GM12878 (cell line): ENCODE measurements around the gene CFI. TPM values are rescaled to one million over a fixed set of nuclear protein-coding genes. Genes with fewer than 3 reads are reported as not detected.

ENCODE experiments used
- ATAC-seq: fragments of 200-7000 bp; cut with Tn5 transposase; 3 replicates; pipeline ENCODE4 v1.9.1; 2020; ENCODE audit warnings: mild to moderate bottlenecking, moderate library complexity
- BruUV-seq: library from RNA; stranded (reverse); fragments of 400-500 nt; replicated peaks from 2 replicates; lab custom pipeline; 2021; lab: Mats Ljungman, UMichigan
- CTCF ChIA-PET: fragments of 300-600 bp; sonication (Branson Sonifier 250); formaldehyde crosslinking; extraction: SDS; loops from one replicate; lab custom pipeline; 2021; ENCODE audit warnings: inconsistent platforms; lab: Yijun Ruan, JAX
- POLR2A ChIA-PET: fragments of 350-600 bp; formaldehyde crosslinking; extraction: SDS; loops from one replicate; lab custom pipeline; 2021; ENCODE audit warnings: inconsistent platforms; lab: Charles Lee
- RAD21 ChIA-PET: fragments of 300-600 bp; sonication (Branson Sonifier 250); formaldehyde crosslinking; loops from one replicate; lab custom pipeline; 2023; ENCODE audit warnings: antibody characterized with exemption; ENCODE audit not compliant: unreplicated experiment; lab: Charles Lee
- SMC1A ChIA-PET: fragments of 300-600 bp; sonication (Branson Sonifier 250); formaldehyde crosslinking; loops from one replicate; lab custom pipeline; 2023; ENCODE audit not compliant: unreplicated experiment, uncharacterized antibody; lab: Charles Lee
- DNase-seq: peaks from one replicate; pipeline ENCODE4 v3.0.0-alpha.2; 2011; ENCODE audit warnings: low read depth, low spot score
- FAIRE-seq: peaks from 3 replicates; lab custom pipeline; 2011; peaks lifted over from hg19 to GRCh38; lab: Jason Lieb, UNC
- H2AFZ ChIP-seq: 2 replicates; pipeline ENCODE4 v1.6.0; 2011; ENCODE audit warnings: low read depth, low read length, control low read depth; ENCODE audit not compliant: control insufficient read depth
- H3K27ac ChIP-seq: 2 replicates; pipeline ENCODE4 v1.5.1; 2011; ENCODE audit warnings: control low read depth; ENCODE audit not compliant: control insufficient read depth, insufficient read depth
- H3K27me3 ChIP-seq, 2 experiments: replicated peaks in 1 of 2; 2 replicates each; pipeline versions ENCODE4 v1.6.0 to v1.6.1; 2011; ENCODE audit warnings: low read length in 1 of 2; ENCODE audit not compliant: control insufficient read depth in 2 of 2, insufficient read depth in 2 of 2
- H3K36me3 ChIP-seq, 2 experiments: 2 replicates each; pipeline ENCODE4 v1.5.1; 2011; ENCODE audit warnings: low read length in 1 of 2; ENCODE audit not compliant: control insufficient read depth in 2 of 2, insufficient read depth in 2 of 2
- H3K4me1 ChIP-seq: 2 replicates; pipeline ENCODE4 v1.6.1; 2011; ENCODE audit warnings: mild to moderate bottlenecking, low read length, moderate library complexity, mixed read lengths; ENCODE audit not compliant: control insufficient read depth, insufficient read depth
- H3K4me2 ChIP-seq: 2 replicates; pipeline ENCODE4 v1.6.0; 2011; ENCODE audit warnings: control low read depth; ENCODE audit not compliant: control insufficient read depth, insufficient read depth
- H3K4me3 ChIP-seq: fragments of 200-600 bp; sonication (generic); 2 replicates; pipeline ENCODE4 v1.5.1; 2016
- H3K79me2 ChIP-seq: 2 replicates; pipeline ENCODE4 v1.6.0; 2011; ENCODE audit warnings: low read length; ENCODE audit not compliant: control insufficient read depth, insufficient read depth
- H3K9ac ChIP-seq: 2 replicates; pipeline ENCODE4 v1.8.0; 2011; ENCODE audit warnings: low read length, control low read depth, mixed read lengths; ENCODE audit not compliant: control insufficient read depth, insufficient read depth
- H3K9me3 ChIP-seq: replicated peaks from 3 replicates; pipeline ENCODE4 v1.5.1; 2011; ENCODE audit warnings: mild to moderate bottlenecking, low read length; ENCODE audit not compliant: control insufficient read depth, insufficient read depth
- H4K20me1 ChIP-seq: 2 replicates; pipeline ENCODE4 v1.6.0; 2011; ENCODE audit not compliant: control insufficient read depth, insufficient read depth
- ASH2L ChIP-seq: fragments of 300-600, 200-600 bp; sonication (generic); IDR thresholded peaks from 2 replicates; pipeline ENCODE4 v1.6.1; 2017; ENCODE audit warnings: low read depth, mild to moderate bottlenecking, borderline replicate concordance
- BCL3 ChIP-seq: IDR thresholded peaks from 2 replicates; pipeline ENCODE4 v1.6.1; 2011; ENCODE audit warnings: borderline replicate concordance, low read depth, mild to moderate bottlenecking, moderate library complexity, low read length; ENCODE audit not compliant: insufficient read depth, poor library complexity, severe bottlenecking
- CREB1 ChIP-seq: IDR thresholded peaks from 2 replicates; pipeline ENCODE4 v1.6.1; 2012; ENCODE audit warnings: low read depth, mild to moderate bottlenecking, inconsistent platforms
- EP300 ChIP-seq, 2 experiments: fragments of 150-350 bp in 1 of 2; IDR thresholded peaks; 2 replicates each; pipeline ENCODE4 v1.6.1; 2011 to 2012; ENCODE audit warnings: low read depth in 2 of 2, low read length in 2 of 2, borderline replicate concordance in 1 of 2, improper control_type of control experiment in 1 of 2, inconsistent platforms in 1 of 2; ENCODE audit not compliant: control insufficient read depth in 1 of 2
- ETV6 ChIP-seq, 2 experiments: fragments of 450-650 bp in 1 of 2; IDR thresholded peaks in 1 of 2; conservative IDR thresholded peaks in 1 of 2; 2 replicates each; pipeline ENCODE4 v1.6.1; 2014; ENCODE audit warnings: antibody characterized with exemption in 1 of 2, borderline replicate concordance in 1 of 2, low read depth in 1 of 2, mild to moderate bottlenecking in 1 of 2, moderate library complexity in 1 of 2
- HCFC1 ChIP-seq: fragments of 150-350 bp; IDR thresholded peaks from 2 replicates; pipeline ENCODE4 v1.6.1; 2014; ENCODE audit warnings: low read length
- HDAC6 ChIP-seq: fragments of 200-600 bp; sonication (generic); IDR thresholded peaks from one replicate; pipeline ENCODE4 v1.8.0; 2017; ENCODE audit warnings: antibody characterized with exemption; ENCODE audit not compliant: unreplicated experiment
- MAX ChIP-seq: IDR thresholded peaks from 2 replicates; pipeline ENCODE4 v1.6.1; 2012; ENCODE audit warnings: low read depth, low read length, improper control_type of control experiment
- MEF2A ChIP-seq: IDR thresholded peaks from 2 replicates; pipeline ENCODE4 v1.6.1; 2011; ENCODE audit warnings: low read depth, mild to moderate bottlenecking, low read length, moderate library complexity; ENCODE audit not compliant: insufficient read depth
- MYC ChIP-seq: IDR thresholded peaks from 2 replicates; pipeline ENCODE4 v1.6.1; 2011; ENCODE audit warnings: mild to moderate bottlenecking, low read length, moderate library complexity, inconsistent platforms; ENCODE audit not compliant: insufficient read depth, insufficient replicate concordance, insufficient read length, severe bottlenecking
- RELA ChIP-seq: fragments of 450-650 bp; IDR thresholded peaks from 2 replicates; pipeline ENCODE4 v1.8.0; 2014; ENCODE audit warnings: borderline replicate concordance; ENCODE audit not compliant: partially characterized antibody
- RELB ChIP-seq: fragments of 450-650 bp; IDR thresholded peaks from 2 replicates; pipeline ENCODE4 v1.6.1; 2017; ENCODE audit warnings: low read depth, mild to moderate bottlenecking, moderate library complexity
- RFX5 ChIP-seq: IDR thresholded peaks from 2 replicates; pipeline ENCODE4 v1.6.1; 2011; ENCODE audit warnings: low read depth, low read length, improper control_type of control experiment
- SREBF2 ChIP-seq: IDR thresholded peaks from 2 replicates; pipeline ENCODE4 v1.6.1; 2012; ENCODE audit warnings: mild to moderate bottlenecking, low read length
- WGBS: methylation state at CpG from one replicate; pipeline ENCODE4 v1.1.6; 2016; ENCODE audit warnings: low lambda C conversion rate; ENCODE audit not compliant: insufficient replicate concordance, insufficient coverage; ENCODE audit errors: missing lambda C conversion rate; 5-methylcytosine and 5-hydroxymethylcytosine counted together
- in situ Hi-C: fragments of 300-500 bp; cut with MboI; formaldehyde crosslinking; loops from 9 replicates; pipeline ENCODE4 v1.14.3; 2018; ENCODE audit warnings: mixed read lengths
- intact Hi-C: fragments of 100-400 bp; cut with micrococcal nuclease; formaldehyde crosslinking; loops from one replicate; pipeline ENCODE4 v1.14.2; 2022; ENCODE audit not compliant: unreplicated experiment
- polyA plus RNA-seq, 11 experiments: library from polyadenylated mRNA; depleted of rRNA in 4 of 11; unstranded in 6 of 11; stranded (reverse) in 5 of 11; fragments of >200 nt; fragmentation: Nextera tagmentation in 4 of 11; fragmentation: Illumina TruSeq in 1 of 11; extraction: Ambion mirVana in 4 of 11; extraction: Trizol in 1 of 11; gene quantifications; 1 replicate in 1 of 11; 2 replicates in 10 of 11; pipeline versions ENCODE4 v1.2.1 to v1.2.3, GENCODE V29; 2011 to 2016; ENCODE audit warnings: inconsistent platforms in 2 of 11, missing spikeins in 2 of 11, low read depth in 1 of 11
- total RNA-seq, 4 experiments: library from RNA; depleted of rRNA in 3 of 4; stranded (reverse); fragments of >200 nt in 3 of 4; fragmentation: Illumina TruSeq in 1 of 4; extraction: Trizol in 1 of 4; gene quantifications; 2 replicates each; pipeline versions ENCODE4 v1.2.1 to v1.2.3, GENCODE V29; 2013 to 2021

Gene CFI
- total and polyA plus RNA-seq, 10 of the 15 experiments (the other 5 are each of a cell fraction or from before 2014, with no cell fraction given), result 0.15 to 0.28 TPM; not detected in 8

GRCh38 chr4:109798866-109799265 is 2.9 kb downstream of the CFI start:
- Histone ChIP-seq H3K4me3 (no peak overlapping the region), H3K79me2 (no peaks in the 10 kb centered on the region), H3K9me3 (peaks cover 2% of the 10 kb centered on the region; the same call in 1 of the 3 replicates), H3K4me2 (no peak overlapping the region), H4K20me1 (no peaks in the 10 kb centered on the region), H2AFZ (no peak overlapping the region), H3K4me1 (no peaks in the 10 kb centered on the region), H3K9ac (no peak overlapping the region), H3K27ac (no peak overlapping the region), H3K27me3 (peaks cover 0 to 2% of the 10 kb centered on the region in 2 experiments; a peak in 1 of 4 replicates), H3K36me3 (no peaks in the 10 kb centered on the region)
- ChIA-PET SMC1A (no interaction called here), POLR2A (no interaction called here), CTCF (no interaction called here), RAD21 (no interaction called here)
- no peak for TF ChIP-seq ASH2L
- BruUV-seq, result no TSS peak
- ATAC-seq (peak; percentile 67), FAIRE-seq (no peak), DNase-seq (no peak)
- intact Hi-C loops (no loop called here), in situ Hi-C loops (no loop called here)

- no peak for ATAC-seq
- ChIA-PET POLR2A (no interaction called here), CTCF (no interaction called here), SMC1A (interaction anchor here (0.5 to 1.3 kb wide), 2 partner anchors 119 to 236 kb away, joined by 3 to 4 read pairs; no protein-coding TSS in a partner anchor), RAD21 (no interaction called here)
- Histone ChIP-seq H3K4me3 (no peak overlapping the region), H3K4me2 (no peak overlapping the region), H3K27me3 (no peaks in the 10 kb centered on the region), H2AFZ (no peak overlapping the region), H3K79me2 (no peaks in the 10 kb centered on the region), H3K36me3 (no peaks in the 10 kb centered on the region), H3K9me3 (peaks cover 2% of the 10 kb centered on the region; the same call in 1 of the 3 replicates), H3K27ac (no peak overlapping the region), H3K4me1 (no peaks in the 10 kb centered on the region), H3K9ac (no peak overlapping the region), H4K20me1 (no peaks in the 10 kb centered on the region)
- FAIRE-seq, result no peak
- intact Hi-C loops, result no loop called here
- in situ Hi-C loops, result no loop called here
- no peak for DNase-seq
- no TSS peak for BruUV-seq
- WGBS, result 25% methylated on average over 6 of the region's 6 CpGs
- no peak for TF ChIP-seq CREB1
- no peak for TF ChIP-seq HCFC1
- no peak for TF ChIP-seq RELB
- TF ChIP-seq SREBF2, result no peak
- no peak for TF ChIP-seq MEF2A
- no peak for TF ChIP-seq RELA
- no peak for TF ChIP-seq ETV6 (conservative IDR thresholded peaks at IDR 0.05 in 1 of 2, IDR thresholded peaks at IDR 0.05 in 1 of 2; ENCODE audit: borderline replicate concordance in 1 of 2, low read depth in 1 of 2)
- TF ChIP-seq RFX5, result no peak
- TF ChIP-seq MYC, result no peak
- no peak for TF ChIP-seq HDAC6
- TF ChIP-seq EP300 (IDR thresholded peaks at IDR 0.05; ENCODE audit: borderline replicate concordance in 1 of 2, control insufficient read depth in 1 of 2, low read depth in 2 of 2, low read length in 2 of 2), result no peak
- no peak for TF ChIP-seq BCL3
- no peak for TF ChIP-seq MAX
Measured at GRCh38 chr4:109795059-109795458, 6.7 kb downstream of the CFI start.
